ENCODE measurements around the gene NUMB.

DNA sequence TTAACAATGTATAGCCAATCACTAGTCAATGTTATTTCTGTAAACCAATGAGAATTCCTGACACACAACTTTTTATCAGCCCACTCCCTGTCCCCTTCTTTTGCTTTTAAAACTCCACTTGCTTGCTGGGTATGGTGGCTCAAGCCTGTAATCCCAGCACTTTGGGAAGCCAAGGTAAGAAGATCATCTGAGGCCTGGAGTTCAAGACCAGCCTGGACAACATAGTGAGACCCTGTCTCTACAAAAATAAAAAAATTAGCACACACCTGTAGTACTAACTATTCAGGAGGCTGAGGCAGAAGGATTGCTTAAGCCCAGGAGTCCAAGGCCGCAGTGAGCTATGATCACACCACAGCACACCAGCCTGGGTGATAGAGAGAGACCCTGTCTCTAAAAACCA, 133.3 kb downstream of the NUMB start:
- TF ChIP-seq, protein P1, sequence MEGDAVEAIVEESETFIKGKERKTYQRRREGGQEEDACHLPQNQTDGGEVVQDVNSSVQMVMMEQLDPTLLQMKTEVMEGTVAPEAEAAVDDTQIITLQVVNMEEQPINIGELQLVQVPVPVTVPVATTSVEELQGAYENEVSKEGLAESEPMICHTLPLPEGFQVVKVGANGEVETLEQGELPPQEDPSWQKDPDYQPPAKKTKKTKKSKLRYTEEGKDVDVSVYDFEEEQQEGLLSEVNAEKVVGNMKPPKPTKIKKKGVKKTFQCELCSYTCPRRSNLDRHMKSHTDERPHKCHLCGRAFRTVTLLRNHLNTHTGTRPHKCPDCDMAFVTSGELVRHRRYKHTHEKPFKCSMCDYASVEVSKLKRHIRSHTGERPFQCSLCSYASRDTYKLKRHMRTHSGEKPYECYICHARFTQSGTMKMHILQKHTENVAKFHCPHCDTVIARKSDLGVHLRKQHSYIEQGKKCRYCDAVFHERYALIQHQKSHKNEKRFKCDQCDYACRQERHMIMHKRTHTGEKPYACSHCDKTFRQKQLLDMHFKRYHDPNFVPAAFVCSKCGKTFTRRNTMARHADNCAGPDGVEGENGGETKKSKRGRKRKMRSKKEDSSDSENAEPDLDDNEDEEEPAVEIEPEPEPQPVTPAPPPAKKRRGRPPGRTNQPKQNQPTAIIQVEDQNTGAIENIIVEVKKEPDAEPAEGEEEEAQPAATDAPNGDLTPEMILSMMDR (IDR thresholded peaks at IDR 0.05), result no peak
- TF ChIP-seq POLR2A (IDR thresholded peaks at IDR 0.05), result no peak
